ENCODE measurements around the gene HSPH1. TPM values are rescaled to one million over a fixed set of nuclear protein-coding genes. Genes with fewer than 3 reads are reported as not detected.
A peak's percentile ranks its signal among the peaks of the same experiment; 100 is the strongest.

The HSPH1 gene
- total and polyA plus RNA-seq, 2 of the 13 experiments (the other 11 are each of a cell fraction or from before 2014, with no cell fraction given) = 13.0 to 62.9 TPM

GRCh38 chr13:31199849-31200636 is 38.3 kb upstream of the HSPH1 start, which contains the start of gene B3GLCT:
Gene B3GLCT (plus strand): TSS chr13:31199975. CDS start chr13:31200085, 110 bp downstream.
- 0% methylated on average over 1 of the region's 126 CpGs for WGBS (ENCODE audit: low lambda C conversion rate)
- Histone ChIP-seq H4K20me1 (ENCODE audit: insufficient read depth, low read length) (no peaks in the 10 kb centered on the region), H3K27me3 (ENCODE audit: control insufficient read depth in 1 of 2, insufficient read depth in 2 of 2, low read length in 2 of 2) (peaks cover 0 to 11% of the 10 kb centered on the region in 2 experiments; a peak in 3 of 5 replicates), H3K79me2 (ENCODE audit: insufficient read depth, low read length) (no peaks in the 10 kb centered on the region), H3K4me1 (ENCODE audit: insufficient read depth, low read length) (peaks cover 34% of the 10 kb centered on the region), H3K9ac (ENCODE audit: insufficient read depth, low read depth, low read length) (peak within 1 kb of the TSS; percentile 77), H3K36me3 (replicated peaks in 1 of 2; ENCODE audit: control insufficient read depth in 1 of 2, insufficient read depth in 2 of 2, low read length in 2 of 2) (no peaks in the 10 kb centered on the region), H3K4me3 (replicated peaks in 1 of 3; ENCODE audit: insufficient read depth in 1 of 3, low read depth in 2 of 3, low read length in 3 of 3) (peak within 1 kb of the TSS; percentile 71 to 81 (median 80)), H2AFZ (ENCODE audit: low read length) (no peak within 1 kb of the TSS), H3K9me3 (ENCODE audit: low read length) (no peaks in the 10 kb centered on the region), H3K27ac (ENCODE audit: extremely low read length, insufficient read depth, low read length) (peak within 1 kb of the TSS; percentile 75), H3K4me2 (ENCODE audit: low read depth, low read length) (peak within 1 kb of the TSS; percentile 87)
- no peak for FAIRE-seq
- no TSS peak for BruUV-seq (replicated peaks)
- CTCF ChIA-PET (ENCODE audit: low intra/inter-chr PET ratio, low total read pairs) = interaction anchor here (1.0 to 1.8 kb wide), 2 partner anchors 26 to 224 kb away, joined by 3 to 8 read pairs; no protein-coding TSS in a partner anchor
- peak; percentile 57 for DNase-seq (ENCODE audit: low spot score)
- intact Hi-C loops (cut with micrococcal nuclease; ENCODE audit: unreplicated experiment) (loop anchor here (1.0 to 2.0 kb wide), 3 partner anchors 28 to 224 kb away; partner anchors contain the start of gene HSPH1), in situ Hi-C loops (cut with HindIII; ENCODE audit: extremely low pct_ligation_motif_present, low pct_unique_long_range_greater_than_20kb) (loop anchor here (5.0 kb wide), 1 partner anchor 38 kb away; the partner anchor contains the start of gene HSPH1)
- peak; percentile 91 for ATAC-seq
- POLR2A ChIA-PET = interaction anchor here (0.7 kb wide), 1 partner anchor 10 kb away, joined by 4 read pairs; no protein-coding TSS in a partner anchor
- no peak; the same call in 1 of the 2 replicates for TF ChIP-seq KMT2A (CRISPR knock-in tag; IDR thresholded peaks at IDR 0.05)
- TF ChIP-seq RARG (CRISPR knock-in tag; IDR thresholded peaks at IDR 0.05; ENCODE audit: low read depth) = no peak
- TF ChIP-seq, protein P1, sequence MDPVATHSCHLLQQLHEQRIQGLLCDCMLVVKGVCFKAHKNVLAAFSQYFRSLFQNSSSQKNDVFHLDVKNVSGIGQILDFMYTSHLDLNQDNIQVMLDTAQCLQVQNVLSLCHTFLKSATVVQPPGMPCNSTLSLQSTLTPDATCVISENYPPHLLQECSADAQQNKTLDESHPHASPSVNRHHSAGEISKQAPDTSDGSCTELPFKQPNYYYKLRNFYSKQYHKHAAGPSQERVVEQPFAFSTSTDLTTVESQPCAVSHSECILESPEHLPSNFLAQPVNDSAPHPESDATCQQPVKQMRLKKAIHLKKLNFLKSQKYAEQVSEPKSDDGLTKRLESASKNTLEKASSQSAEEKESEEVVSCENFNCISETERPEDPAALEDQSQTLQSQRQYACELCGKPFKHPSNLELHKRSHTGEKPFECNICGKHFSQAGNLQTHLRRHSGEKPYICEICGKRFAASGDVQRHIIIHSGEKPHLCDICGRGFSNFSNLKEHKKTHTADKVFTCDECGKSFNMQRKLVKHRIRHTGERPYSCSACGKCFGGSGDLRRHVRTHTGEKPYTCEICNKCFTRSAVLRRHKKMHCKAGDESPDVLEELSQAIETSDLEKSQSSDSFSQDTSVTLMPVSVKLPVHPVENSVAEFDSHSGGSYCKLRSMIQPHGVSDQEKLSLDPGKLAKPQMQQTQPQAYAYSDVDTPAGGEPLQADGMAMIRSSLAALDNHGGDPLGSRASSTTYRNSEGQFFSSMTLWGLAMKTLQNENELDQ (CRISPR knock-in tag; IDR thresholded peaks at IDR 0.05; ENCODE audit: borderline replicate concordance) = no peak
- peak; percentile 48 for TF ChIP-seq ZFY (CRISPR knock-in tag; IDR thresholded peaks at IDR 0.05)
- no peak for TF ChIP-seq HNRNPL (IDR thresholded peaks at IDR 0.05; ENCODE audit: low read depth, low read length)
- TF ChIP-seq NFATC3 (CRISPR knock-in tag; IDR thresholded peaks at IDR 0.05) = no peak
- TF ChIP-seq ZNF224 (CRISPR knock-in tag; IDR thresholded peaks at IDR 0.05) = no peak
- TF ChIP-seq ZNF296 (CRISPR knock-in tag; conservative IDR thresholded peaks at IDR 0.05) = no peak
- no peak for TF ChIP-seq FOXM1 (CRISPR knock-in tag; IDR thresholded peaks at IDR 0.05)
- TF ChIP-seq, protein P2, sequence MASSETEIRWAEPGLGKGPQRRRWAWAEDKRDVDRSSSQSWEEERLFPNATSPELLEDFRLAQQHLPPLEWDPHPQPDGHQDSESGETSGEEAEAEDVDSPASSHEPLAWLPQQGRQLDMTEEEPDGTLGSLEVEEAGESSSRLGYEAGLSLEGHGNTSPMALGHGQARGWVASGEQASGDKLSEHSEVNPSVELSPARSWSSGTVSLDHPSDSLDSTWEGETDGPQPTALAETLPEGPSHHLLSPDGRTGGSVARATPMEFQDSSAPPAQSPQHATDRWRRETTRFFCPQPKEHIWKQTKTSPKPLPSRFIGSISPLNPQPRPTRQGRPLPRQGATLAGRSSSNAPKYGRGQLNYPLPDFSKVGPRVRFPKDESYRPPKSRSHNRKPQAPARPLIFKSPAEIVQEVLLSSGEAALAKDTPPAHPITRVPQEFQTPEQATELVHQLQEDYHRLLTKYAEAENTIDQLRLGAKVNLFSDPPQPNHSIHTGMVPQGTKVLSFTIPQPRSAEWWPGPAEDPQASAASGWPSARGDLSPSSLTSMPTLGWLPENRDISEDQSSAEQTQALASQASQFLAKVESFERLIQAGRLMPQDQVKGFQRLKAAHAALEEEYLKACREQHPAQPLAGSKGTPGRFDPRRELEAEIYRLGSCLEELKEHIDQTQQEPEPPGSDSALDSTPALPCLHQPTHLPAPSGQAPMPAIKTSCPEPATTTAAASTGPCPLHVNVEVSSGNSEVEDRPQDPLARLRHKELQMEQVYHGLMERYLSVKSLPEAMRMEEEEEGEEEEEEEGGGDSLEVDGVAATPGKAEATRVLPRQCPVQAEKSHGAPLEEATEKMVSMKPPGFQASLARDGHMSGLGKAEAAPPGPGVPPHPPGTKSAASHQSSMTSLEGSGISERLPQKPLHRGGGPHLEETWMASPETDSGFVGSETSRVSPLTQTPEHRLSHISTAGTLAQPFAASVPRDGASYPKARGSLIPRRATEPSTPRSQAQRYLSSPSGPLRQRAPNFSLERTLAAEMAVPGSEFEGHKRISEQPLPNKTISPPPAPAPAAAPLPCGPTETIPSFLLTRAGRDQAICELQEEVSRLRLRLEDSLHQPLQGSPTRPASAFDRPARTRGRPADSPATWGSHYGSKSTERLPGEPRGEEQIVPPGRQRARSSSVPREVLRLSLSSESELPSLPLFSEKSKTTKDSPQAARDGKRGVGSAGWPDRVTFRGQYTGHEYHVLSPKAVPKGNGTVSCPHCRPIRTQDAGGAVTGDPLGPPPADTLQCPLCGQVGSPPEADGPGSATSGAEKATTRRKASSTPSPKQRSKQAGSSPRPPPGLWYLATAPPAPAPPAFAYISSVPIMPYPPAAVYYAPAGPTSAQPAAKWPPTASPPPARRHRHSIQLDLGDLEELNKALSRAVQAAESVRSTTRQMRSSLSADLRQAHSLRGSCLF (CRISPR knock-in tag; IDR thresholded peaks at IDR 0.05; ENCODE audit: borderline replicate concordance) = no peak
- TF ChIP-seq EEA1 (CRISPR knock-in tag; IDR thresholded peaks at IDR 0.05; ENCODE audit: borderline replicate concordance) = no peak
- TF ChIP-seq KDM2A (CRISPR knock-in tag; IDR thresholded peaks at IDR 0.05; ENCODE audit: borderline replicate concordance, low read depth) = peak; percentile 88
- no peak for TF ChIP-seq JARID2 (CRISPR knock-in tag; IDR thresholded peaks at IDR 0.05; ENCODE audit: insufficient replicate concordance)
- no peak for TF ChIP-seq ZKSCAN8 (CRISPR knock-in tag; IDR thresholded peaks at IDR 0.05; ENCODE audit: borderline replicate concordance)
- peak; percentile 38; the same call in 1 of the 2 replicates for TF ChIP-seq SALL2 (CRISPR knock-in tag; IDR thresholded peaks at IDR 0.05)
- TF ChIP-seq HDAC2 (CRISPR knock-in tag; IDR thresholded peaks at IDR 0.05) = no peak
- TF ChIP-seq ZNF850 (CRISPR knock-in tag; conservative IDR thresholded peaks at IDR 0.05) = no peak

Data from HepG2 (cell line).